Measurements from ENCODE around the gene TMEM69. TPM values are rescaled to one million over a fixed set of nuclear protein-coding genes. Genes with fewer than 3 reads are reported as not detected.

The TMEM69 gene
- polyA plus RNA-seq, 2 of the 4 experiments (the other 2 are of a cell fraction), result 22.7 to 50.8 TPM

DNA sequence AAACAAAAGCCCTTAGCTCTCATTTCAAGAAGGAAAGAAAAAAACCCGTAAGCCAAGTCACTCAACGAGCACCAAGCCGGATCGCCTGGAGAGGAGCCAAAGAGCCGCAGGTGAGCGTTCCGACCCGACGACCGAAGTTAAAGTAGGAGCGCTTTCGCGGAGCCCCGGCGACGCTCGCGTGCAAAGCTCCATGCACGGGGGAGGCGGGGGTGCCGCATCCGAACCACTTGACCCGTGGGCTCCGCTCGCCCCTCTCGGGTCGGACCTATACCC, 2.0 kb upstream of the TMEM69 start:
- Histone ChIP-seq H3K4me3 (peak overlapping the region; percentile 83), H3K4me2 (peak overlapping the region; percentile 81), H3K27ac (peak overlapping the region; percentile 97 to 98), H3K4me1 (peaks cover 36% of the 10 kb centered on the region; the same call in 2 of the 3 replicates), H3K9me3 (no peaks in the 10 kb centered on the region)
- ATAC-seq (peak in 1 of 2 experiments; percentile 14; a peak in 4 of 6 replicates), DNase-seq (ENCODE audit: low read depth in 1 of 2, low spot score in 1 of 2) (no peak), FAIRE-seq (no peak)
- CTCF ChIA-PET, result interaction anchor here (0.9 kb wide), 1 partner anchor 204 kb away, joined by 3 read pairs; no protein-coding TSS in a partner anchor
- TF ChIP-seq HOXB5 (CRISPR knock-in tag; IDR thresholded peaks at IDR 0.05) (no peak), RCOR1 (IDR thresholded peaks at IDR 0.05; ENCODE audit: low read depth, low read length) (no peak)
- POLR2A ChIA-PET, result interaction anchor here (0.5 to 2.2 kb wide), 11 partner anchors 8 to 424 kb away, joined by 3 to 9 read pairs (median 4); partner anchors contain the start of gene PRDX1
- 6% methylated on average over 21 of the region's 27 CpGs for WGBS (ENCODE audit: missing lambda C conversion rate)

GRCh38 chr1:45686288-45687013, 1.5 kb upstream of the TMEM69 start, which contains the start of gene GPBP1L1:
Gene GPBP1L1 (minus strand): TSS chr1:45686533. CDS start chr1:45659087, 27,446 bp downstream.
- POLR2A ChIA-PET, result interaction anchor here (0.5 to 2.2 kb wide), 9 partner anchors 8 to 423 kb away, joined by 3 to 9 read pairs (median 5); partner anchors contain the start of gene PRDX1
- 0% methylated on average over 27 of the region's 52 CpGs for WGBS (ENCODE audit: missing lambda C conversion rate)
- TF ChIP-seq POLR2A (IDR thresholded peaks at IDR 0.05; ENCODE audit: low read length), result peak; percentile 29; the same call in 1 of the 2 replicates
- TF ChIP-seq PHF8 (IDR thresholded peaks at IDR 0.05; ENCODE audit: borderline replicate concordance, low read depth), result peak; percentile 16; the same call in 1 of the 2 replicates
- TF ChIP-seq JUN (IDR thresholded peaks at IDR 0.05), result peak in 1 of 2 experiments; percentile 45; a peak in 3 of 5 replicates
- TF ChIP-seq, protein P1, sequence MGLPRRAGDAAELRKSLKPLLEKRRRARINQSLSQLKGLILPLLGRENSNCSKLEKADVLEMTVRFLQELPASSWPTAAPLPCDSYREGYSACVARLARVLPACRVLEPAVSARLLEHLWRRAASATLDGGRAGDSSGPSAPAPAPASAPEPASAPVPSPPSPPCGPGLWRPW (IDR thresholded peaks at IDR 0.05), result no peak
- 0 out of 2 replicates have a peak, but pooled peaks have one; percentile 37 for TF ChIP-seq HOXA7 (CRISPR knock-in tag; IDR thresholded peaks at IDR 0.05)
- TF ChIP-seq, protein P2, sequence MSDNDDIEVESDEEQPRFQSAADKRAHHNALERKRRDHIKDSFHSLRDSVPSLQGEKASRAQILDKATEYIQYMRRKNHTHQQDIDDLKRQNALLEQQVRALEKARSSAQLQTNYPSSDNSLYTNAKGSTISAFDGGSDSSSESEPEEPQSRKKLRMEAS (IDR thresholded peaks at IDR 0.05), result peak; percentile 66; the same call in 1 of the 2 replicates
- TF ChIP-seq ATOH8 (CRISPR knock-in tag; IDR thresholded peaks at IDR 0.05; ENCODE audit: low read depth), result no peak
- TF ChIP-seq TFCP2L1 (CRISPR knock-in tag; IDR thresholded peaks at IDR 0.05), result 0 out of 2 replicates have a peak, but pooled peaks have one; percentile 17
- TF ChIP-seq, protein P3, sequence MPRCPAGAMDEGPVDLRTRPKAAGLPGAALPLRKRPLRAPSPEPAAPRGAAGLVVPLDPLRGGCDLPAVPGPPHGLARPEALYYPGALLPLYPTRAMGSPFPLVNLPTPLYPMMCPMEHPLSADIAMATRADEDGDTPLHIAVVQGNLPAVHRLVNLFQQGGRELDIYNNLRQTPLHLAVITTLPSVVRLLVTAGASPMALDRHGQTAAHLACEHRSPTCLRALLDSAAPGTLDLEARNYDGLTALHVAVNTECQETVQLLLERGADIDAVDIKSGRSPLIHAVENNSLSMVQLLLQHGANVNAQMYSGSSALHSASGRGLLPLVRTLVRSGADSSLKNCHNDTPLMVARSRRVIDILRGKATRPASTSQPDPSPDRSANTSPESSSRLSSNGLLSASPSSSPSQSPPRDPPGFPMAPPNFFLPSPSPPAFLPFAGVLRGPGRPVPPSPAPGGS (IDR thresholded peaks at IDR 0.05), result no peak; the same call in 2 of the 3 replicates
- FAIRE-seq, result no peak
- Histone ChIP-seq H3K27ac (peak within 1 kb of the TSS; percentile 97 to 98), H3K4me1 (peaks cover 31% of the 10 kb centered on the region; the same call in 2 of the 3 replicates), H3K4me2 (peak within 1 kb of the TSS; percentile 92), H3K4me3 (peak within 1 kb of the TSS; percentile 83), H3K9me3 (no peaks in the 10 kb centered on the region)
- CTCF ChIA-PET, result interaction anchor here (0.9 kb wide), 1 partner anchor 204 kb away, joined by 3 read pairs; no protein-coding TSS in a partner anchor
- peak; percentile 79 to 86 for ATAC-seq
- peak; percentile 88 to 96 for DNase-seq (ENCODE audit: low read depth in 1 of 2, low spot score in 1 of 2)

- Histone ChIP-seq H3K4me1 (peaks cover 25% of the 10 kb centered on the region; the same call in 2 of the 3 replicates), H3K4me2 (peak overlapping the region; percentile 92), H3K27ac (peak overlapping the region; percentile 97 to 98), H3K4me3 (peak overlapping the region; percentile 83), H3K9me3 (no peaks in the 10 kb centered on the region)
- ATAC-seq (peak; percentile 90 to 94), FAIRE-seq (no peak), DNase-seq (ENCODE audit: low read depth in 1 of 2, low spot score in 1 of 2) (peak; percentile 89 to 97)
- WGBS (ENCODE audit: missing lambda C conversion rate), result 2% methylated on average over 19 of the region's 44 CpGs
- CTCF ChIA-PET, result no interaction called here
- POLR2A ChIA-PET, result interaction anchor here (0.6 to 2.2 kb wide), 4 partner anchors 15 to 165 kb away, joined by 3 to 9 read pairs (median 4); partner anchors contain the start of gene PRDX1
- TF ChIP-seq FOSB (CRISPR knock-in tag; IDR thresholded peaks at IDR 0.05), result 0 out of 2 replicates have a peak, but pooled peaks have one; percentile 46
- peak; percentile 59 for TF ChIP-seq E2F6 (IDR thresholded peaks at IDR 0.05; ENCODE audit: borderline replicate concordance, low read depth)
- TF ChIP-seq, protein P4, sequence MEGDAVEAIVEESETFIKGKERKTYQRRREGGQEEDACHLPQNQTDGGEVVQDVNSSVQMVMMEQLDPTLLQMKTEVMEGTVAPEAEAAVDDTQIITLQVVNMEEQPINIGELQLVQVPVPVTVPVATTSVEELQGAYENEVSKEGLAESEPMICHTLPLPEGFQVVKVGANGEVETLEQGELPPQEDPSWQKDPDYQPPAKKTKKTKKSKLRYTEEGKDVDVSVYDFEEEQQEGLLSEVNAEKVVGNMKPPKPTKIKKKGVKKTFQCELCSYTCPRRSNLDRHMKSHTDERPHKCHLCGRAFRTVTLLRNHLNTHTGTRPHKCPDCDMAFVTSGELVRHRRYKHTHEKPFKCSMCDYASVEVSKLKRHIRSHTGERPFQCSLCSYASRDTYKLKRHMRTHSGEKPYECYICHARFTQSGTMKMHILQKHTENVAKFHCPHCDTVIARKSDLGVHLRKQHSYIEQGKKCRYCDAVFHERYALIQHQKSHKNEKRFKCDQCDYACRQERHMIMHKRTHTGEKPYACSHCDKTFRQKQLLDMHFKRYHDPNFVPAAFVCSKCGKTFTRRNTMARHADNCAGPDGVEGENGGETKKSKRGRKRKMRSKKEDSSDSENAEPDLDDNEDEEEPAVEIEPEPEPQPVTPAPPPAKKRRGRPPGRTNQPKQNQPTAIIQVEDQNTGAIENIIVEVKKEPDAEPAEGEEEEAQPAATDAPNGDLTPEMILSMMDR (IDR thresholded peaks at IDR 0.05), result no peak
- TF ChIP-seq KDM1A (IDR thresholded peaks at IDR 0.05; ENCODE audit: low read depth), result no peak
- no peak for TF ChIP-seq ZFP36 (IDR thresholded peaks at IDR 0.05; ENCODE audit: borderline replicate concordance, partially characterized antibody)
- TF ChIP-seq ZC3H11A (IDR thresholded peaks at IDR 0.05), result no peak
- TF ChIP-seq, protein P3 (IDR thresholded peaks at IDR 0.05), result peak; percentile 60; the same call in 1 of the 3 replicates
- TF ChIP-seq HOXA7 (CRISPR knock-in tag; IDR thresholded peaks at IDR 0.05), result 0 out of 2 replicates have a peak, but pooled peaks have one; percentile 51
- TF ChIP-seq REST (IDR thresholded peaks at IDR 0.05), result peak; percentile 42
Observed at GRCh38 chr1:45687014-45687753, 797 bp upstream of the TMEM69 start.

Measured in A549 (cell line).